ENCODE measurements around the gene PWWP2B. TPM values are rescaled to one million over a fixed set of nuclear protein-coding genes. Genes with fewer than 3 reads are reported as not detected.

The PWWP2B gene
- total and polyA plus RNA-seq, 2 of the 13 experiments (the other 11 are each of a cell fraction or from before 2014, with no cell fraction given) = 2.3 to 4.7 TPM

DNA sequence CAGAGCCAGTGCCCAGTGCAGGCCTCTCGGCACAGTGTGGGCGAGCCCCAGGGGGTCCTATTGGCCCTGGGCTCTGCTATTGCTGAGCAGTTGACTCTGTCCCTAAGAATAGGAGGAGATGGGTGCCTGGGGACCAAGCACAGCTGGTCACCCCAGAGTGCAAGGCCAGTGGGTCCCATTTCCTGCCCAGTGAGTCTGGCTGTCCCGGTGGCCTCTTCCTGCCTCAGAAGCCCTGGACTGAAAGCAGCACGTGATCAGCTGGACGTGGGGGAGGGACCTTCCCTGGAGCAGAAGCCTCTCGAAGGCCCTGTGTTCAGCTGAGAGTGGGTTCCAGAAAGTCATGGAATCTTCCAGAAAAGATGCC, 42.0 kb downstream of the PWWP2B start (continued):
- TF ChIP-seq, protein P1, sequence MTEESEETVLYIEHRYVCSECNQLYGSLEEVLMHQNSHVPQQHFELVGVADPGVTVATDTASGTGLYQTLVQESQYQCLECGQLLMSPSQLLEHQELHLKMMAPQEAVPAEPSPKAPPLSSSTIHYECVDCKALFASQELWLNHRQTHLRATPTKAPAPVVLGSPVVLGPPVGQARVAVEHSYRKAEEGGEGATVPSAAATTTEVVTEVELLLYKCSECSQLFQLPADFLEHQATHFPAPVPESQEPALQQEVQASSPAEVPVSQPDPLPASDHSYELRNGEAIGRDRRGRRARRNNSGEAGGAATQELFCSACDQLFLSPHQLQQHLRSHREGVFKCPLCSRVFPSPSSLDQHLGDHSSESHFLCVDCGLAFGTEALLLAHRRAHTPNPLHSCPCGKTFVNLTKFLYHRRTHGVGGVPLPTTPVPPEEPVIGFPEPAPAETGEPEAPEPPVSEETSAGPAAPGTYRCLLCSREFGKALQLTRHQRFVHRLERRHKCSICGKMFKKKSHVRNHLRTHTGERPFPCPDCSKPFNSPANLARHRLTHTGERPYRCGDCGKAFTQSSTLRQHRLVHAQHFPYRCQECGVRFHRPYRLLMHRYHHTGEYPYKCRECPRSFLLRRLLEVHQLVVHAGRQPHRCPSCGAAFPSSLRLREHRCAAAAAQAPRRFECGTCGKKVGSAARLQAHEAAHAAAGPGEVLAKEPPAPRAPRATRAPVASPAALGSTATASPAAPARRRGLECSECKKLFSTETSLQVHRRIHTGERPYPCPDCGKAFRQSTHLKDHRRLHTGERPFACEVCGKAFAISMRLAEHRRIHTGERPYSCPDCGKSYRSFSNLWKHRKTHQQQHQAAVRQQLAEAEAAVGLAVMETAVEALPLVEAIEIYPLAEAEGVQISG (CRISPR knock-in tag; IDR thresholded peaks at IDR 0.05) = peak; percentile 32; the same call in 1 of the 2 replicates
- TF ChIP-seq ZFP36L1 (CRISPR knock-in tag; IDR thresholded peaks at IDR 0.05) = no peak
- no peak for TF ChIP-seq FOXA1 (IDR thresholded peaks at IDR 0.05)
- TF ChIP-seq FOXA1 (CRISPR knock-in tag; IDR thresholded peaks at IDR 0.05) = no peak
- no peak for TF ChIP-seq PAX8 (CRISPR knock-in tag; IDR thresholded peaks at IDR 0.05; ENCODE audit: borderline replicate concordance)
- TF ChIP-seq ZNF337 (CRISPR knock-in tag; IDR thresholded peaks at IDR 0.05; ENCODE audit: borderline replicate concordance, low read depth) = no peak
- TF ChIP-seq CBX2 (IDR thresholded peaks at IDR 0.05; ENCODE audit: low read depth, low read length) = no peak
- TF ChIP-seq CBX2 (CRISPR knock-in tag; IDR thresholded peaks at IDR 0.05; ENCODE audit: low read depth) = no peak
- no peak for TF ChIP-seq RBFOX2 (IDR thresholded peaks at IDR 0.05; ENCODE audit: low read depth, low read length)
- peak; percentile 69 for TF ChIP-seq BHLHE40 (IDR thresholded peaks at IDR 0.05; ENCODE audit: low read length)
- no peak for TF ChIP-seq SNAPC2 (CRISPR knock-in tag; IDR thresholded peaks at IDR 0.05)
- peak; percentile 50 for TF ChIP-seq USF2 (IDR thresholded peaks at IDR 0.05; ENCODE audit: low read depth, low read length)
- TF ChIP-seq USF2 (CRISPR knock-in tag; IDR thresholded peaks at IDR 0.05; ENCODE audit: borderline replicate concordance) = peak; percentile 76; the same call in 1 of the 2 replicates
- TF ChIP-seq ZFX (CRISPR knock-in tag; IDR thresholded peaks at IDR 0.05; ENCODE audit: low read depth) = peak; percentile 54; the same call in 1 of the 2 replicates
- TF ChIP-seq NKX3-1 (CRISPR knock-in tag; IDR thresholded peaks at IDR 0.05) = no peak
- TF ChIP-seq SMAD9 (CRISPR knock-in tag; IDR thresholded peaks at IDR 0.05) = no peak
- TF ChIP-seq LCORL (IDR thresholded peaks at IDR 0.05) = no peak
- TF ChIP-seq LCORL (CRISPR knock-in tag; IDR thresholded peaks at IDR 0.05) = no peak
- TF ChIP-seq PAWR (CRISPR knock-in tag; IDR thresholded peaks at IDR 0.05; ENCODE audit: borderline replicate concordance) = no peak
- TF ChIP-seq ZBTB2 (CRISPR knock-in tag; IDR thresholded peaks at IDR 0.05; ENCODE audit: low read depth) = no peak
- no peak for TF ChIP-seq ZNF350 (CRISPR knock-in tag; IDR thresholded peaks at IDR 0.05; ENCODE audit: borderline replicate concordance, low read depth)
- TF ChIP-seq ZNF615 (CRISPR knock-in tag; IDR thresholded peaks at IDR 0.05; ENCODE audit: borderline replicate concordance) = no peak
- no peak for TF ChIP-seq ZNF143 (CRISPR knock-in tag; IDR thresholded peaks at IDR 0.05)
- no peak for TF ChIP-seq ZNF678 (CRISPR knock-in tag; IDR thresholded peaks at IDR 0.05)
- TF ChIP-seq SOX6 (IDR thresholded peaks at IDR 0.05) = no peak
- TF ChIP-seq SOX6 (CRISPR knock-in tag; IDR thresholded peaks at IDR 0.05) = no peak
- no peak for TF ChIP-seq SP2 (CRISPR knock-in tag; IDR thresholded peaks at IDR 0.05)
- no peak for TF ChIP-seq ZNF607 (CRISPR knock-in tag; IDR thresholded peaks at IDR 0.05; ENCODE audit: borderline replicate concordance)
